Neural cell (in vitro differentiated cells): ENCODE measurements around the gene GALNT8. TPM values are rescaled to one million over a fixed set of nuclear protein-coding genes. Genes with fewer than 3 reads are reported as not detected.

Experiments
- H2AFZ ChIP-seq: fragments of 200-600, 300-800 bp; sonication (generic), shearing (Covaris generic); 2 replicates; pipeline ENCODE4 v1.6.0; 2014; ENCODE audit warnings: low read depth, mild to moderate bottlenecking, antibody characterized with exemption, low read length, moderate library complexity
- H3F3A ChIP-seq: fragments of 200-600 bp; shearing (Covaris generic); 2 replicates; pipeline ENCODE4 v1.6.1; 2016; ENCODE audit warnings: mild to moderate bottlenecking, moderate library complexity, mixed read lengths, antibody characterized with exemption, low read length; ENCODE audit not compliant: insufficient read depth, poor library complexity, severe bottlenecking
- H3K27ac ChIP-seq: fragments of 200-600, 300-800 bp; sonication (generic), shearing (Covaris generic); 2 replicates; pipeline ENCODE4 v1.5.1; 2014; ENCODE audit warnings: mild to moderate bottlenecking, low read length, moderate library complexity
- H3K27me3 ChIP-seq: fragments of 300-800, 200-600 bp; sonication (generic), shearing (Covaris generic); 2 replicates; pipeline ENCODE4 v1.6.0; 2014; ENCODE audit warnings: mild to moderate bottlenecking, low read depth, low read length, moderate library complexity; ENCODE audit not compliant: insufficient read depth
- H3K36me3 ChIP-seq: fragments of 300-800, 200-600 bp; sonication (generic), shearing (Covaris generic); 2 replicates; pipeline ENCODE4 v1.5.1; 2014; ENCODE audit warnings: mild to moderate bottlenecking, antibody characterized with exemption, low read length, moderate library complexity; ENCODE audit not compliant: insufficient read depth
- H3K4me2 ChIP-seq: fragments of 300-800, 200-600 bp; sonication (generic), shearing (Covaris generic); 2 replicates; pipeline ENCODE4 v1.6.0; 2014; ENCODE audit warnings: mild to moderate bottlenecking, low read length
- H3K4me3 ChIP-seq: fragments of 300-800, 200-600 bp; sonication (generic), shearing (Covaris generic); 2 replicates; pipeline ENCODE4 v1.5.1; 2014; ENCODE audit warnings: mild to moderate bottlenecking, low read length, moderate library complexity
- H3K79me2 ChIP-seq: fragments of 200-600 bp; shearing (Covaris generic); replicated peaks from 2 replicates; pipeline ENCODE4 v1.6.0; 2014; ENCODE audit warnings: mild to moderate bottlenecking, low read length, moderate library complexity; ENCODE audit not compliant: insufficient read depth
- H3K9ac ChIP-seq: fragments of 300-800, 200-600 bp; sonication (generic), shearing (Covaris generic); 2 replicates; pipeline ENCODE4 v1.6.1; 2016; ENCODE audit warnings: mild to moderate bottlenecking, low read length, mixed read lengths
- H3K9me2 ChIP-seq: fragments of 200-600 bp; shearing (Covaris generic); 2 replicates; pipeline ENCODE4 v1.6.1; 2016; ENCODE audit warnings: mild to moderate bottlenecking, low read length, mixed read lengths; ENCODE audit not compliant: insufficient read depth
- H3K9me3 ChIP-seq: fragments of 200-600, 300-800 bp; sonication (generic), shearing (Covaris generic); 2 replicates; pipeline ENCODE4 v1.6.1; 2016; ENCODE audit warnings: mild to moderate bottlenecking, mixed run types, low read length, moderate library complexity, mixed read lengths
- H4K20me1 ChIP-seq: fragments of 200-600 bp; shearing (Covaris generic); 2 replicates; pipeline ENCODE4 v1.6.1; 2016; ENCODE audit warnings: mild to moderate bottlenecking, mixed run types; ENCODE audit not compliant: insufficient read depth
- EP300 ChIP-seq: fragments of 450-650 bp; conservative IDR thresholded peaks from 2 replicates; pipeline ENCODE4 v1.6.1; 2014; ENCODE audit warnings: antibody characterized with exemption, mild to moderate bottlenecking, moderate library complexity; ENCODE audit not compliant: poor library complexity, severe bottlenecking
- EZH2 ChIP-seq: fragments of 200-600, 300-800 bp; shearing (Covaris generic), sonication (generic); IDR thresholded peaks from 2 replicates; pipeline ENCODE4 v1.6.1; 2014; ENCODE audit warnings: antibody characterized with exemption, low read length, borderline replicate concordance, mild to moderate bottlenecking; ENCODE audit not compliant: insufficient read depth, poor library complexity, severe bottlenecking
- MXI1 ChIP-seq: fragments of 450-650 bp; conservative IDR thresholded peaks from 2 replicates; pipeline ENCODE4 v1.6.1; 2014; ENCODE audit warnings: antibody characterized with exemption, mild to moderate bottlenecking; ENCODE audit not compliant: poor library complexity, severe bottlenecking
- POLR2AphosphoS5 ChIP-seq: IDR thresholded peaks from 2 replicates; pipeline ENCODE4 v1.6.1; 2012
- RAD21 ChIP-seq: fragments of 450-650 bp; conservative IDR thresholded peaks from 2 replicates; pipeline ENCODE4 v1.6.1; 2014; ENCODE audit warnings: antibody characterized with exemption, mild to moderate bottlenecking, moderate library complexity
- SMC3 ChIP-seq: fragments of 450-650 bp; conservative IDR thresholded peaks from 2 replicates; pipeline ENCODE4 v1.6.1; 2014; ENCODE audit warnings: antibody characterized with exemption, mild to moderate bottlenecking, moderate library complexity; ENCODE audit not compliant: poor library complexity
- TAF1 ChIP-seq: IDR thresholded peaks from 2 replicates; pipeline ENCODE4 v1.6.1; 2012; ENCODE audit warnings: low read depth
- polyA plus RNA-seq: library from polyadenylated mRNA; depleted of rRNA; stranded (reverse); fragments of >200 nt; gene quantifications from 2 replicates; pipeline ENCODE4 v1.2.3, GENCODE V29; 2014
- TF ChIP-seq, protein P1 (sequence below): fragments of 450-650 bp; IDR thresholded peaks from 2 replicates; pipeline ENCODE4 v1.5.1; 2014; ENCODE audit warnings: antibody characterized with exemption, mild to moderate bottlenecking, moderate library complexity; ENCODE audit not compliant: poor library complexity, severe bottlenecking
- TF ChIP-seq, protein P2 (sequence below): IDR thresholded peaks from 2 replicates; pipeline ENCODE4 v1.6.1; 2012; ENCODE audit warnings: borderline replicate concordance

The GALNT8 gene
- polyA plus RNA-seq, 1 donor from 2014 or later: 25.8 TPM

GRCh38 chr12:4809449-4810218 lies 89.4 kb downstream of the GALNT8 start:
- no peak for TF ChIP-seq POLR2AphosphoS5
- peak; percentile 38 for TF ChIP-seq EP300
- TF ChIP-seq, protein P1, sequence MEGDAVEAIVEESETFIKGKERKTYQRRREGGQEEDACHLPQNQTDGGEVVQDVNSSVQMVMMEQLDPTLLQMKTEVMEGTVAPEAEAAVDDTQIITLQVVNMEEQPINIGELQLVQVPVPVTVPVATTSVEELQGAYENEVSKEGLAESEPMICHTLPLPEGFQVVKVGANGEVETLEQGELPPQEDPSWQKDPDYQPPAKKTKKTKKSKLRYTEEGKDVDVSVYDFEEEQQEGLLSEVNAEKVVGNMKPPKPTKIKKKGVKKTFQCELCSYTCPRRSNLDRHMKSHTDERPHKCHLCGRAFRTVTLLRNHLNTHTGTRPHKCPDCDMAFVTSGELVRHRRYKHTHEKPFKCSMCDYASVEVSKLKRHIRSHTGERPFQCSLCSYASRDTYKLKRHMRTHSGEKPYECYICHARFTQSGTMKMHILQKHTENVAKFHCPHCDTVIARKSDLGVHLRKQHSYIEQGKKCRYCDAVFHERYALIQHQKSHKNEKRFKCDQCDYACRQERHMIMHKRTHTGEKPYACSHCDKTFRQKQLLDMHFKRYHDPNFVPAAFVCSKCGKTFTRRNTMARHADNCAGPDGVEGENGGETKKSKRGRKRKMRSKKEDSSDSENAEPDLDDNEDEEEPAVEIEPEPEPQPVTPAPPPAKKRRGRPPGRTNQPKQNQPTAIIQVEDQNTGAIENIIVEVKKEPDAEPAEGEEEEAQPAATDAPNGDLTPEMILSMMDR: peak; percentile 58
- no peak for TF ChIP-seq RAD21
- Histone ChIP-seq H3K36me3 (peaks cover 11% of the 10 kb centered on the region), H3F3A (no peaks in the 10 kb centered on the region), H3K27me3 (no peaks in the 10 kb centered on the region), H3K4me2 (peak overlapping the region; percentile 70), H2AFZ (peak overlapping the region; percentile 45), H3K9me2 (no peaks in the 10 kb centered on the region), H3K9ac (peak overlapping the region; percentile 89), H3K27ac (peak overlapping the region; percentile 72), H3K4me3 (peak overlapping the region; percentile 93), H4K20me1 (no peaks in the 10 kb centered on the region), H3K9me3 (no peaks in the 10 kb centered on the region), H3K79me2 (peaks cover 20% of the 10 kb centered on the region)

DNA sequence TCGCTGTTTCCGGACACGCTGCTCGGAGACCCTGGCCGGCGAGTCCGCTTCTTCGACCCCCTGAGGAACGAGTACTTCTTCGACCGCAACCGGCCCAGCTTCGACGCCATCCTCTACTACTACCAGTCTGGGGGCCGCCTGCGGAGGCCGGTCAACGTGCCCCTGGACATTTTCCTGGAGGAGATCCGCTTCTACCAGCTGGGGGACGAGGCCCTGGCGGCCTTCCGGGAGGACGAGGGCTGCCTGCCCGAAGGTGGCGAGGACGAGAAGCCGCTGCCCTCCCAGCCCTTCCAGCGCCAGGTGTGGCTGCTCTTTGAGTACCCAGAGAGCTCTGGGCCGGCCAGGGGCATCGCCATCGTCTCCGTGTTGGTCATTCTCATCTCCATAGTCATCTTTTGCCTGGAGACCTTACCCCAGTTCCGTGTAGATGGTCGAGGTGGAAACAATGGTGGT lies 90.0 kb downstream of the GALNT8 start:
- Histone ChIP-seq H3K27me3 (no peaks in the 10 kb centered on the region), H2AFZ (no peak overlapping the region)

More for the DNA sequence above, 90.0 kb downstream of the GALNT8 start:
- peaks cover 9% of the 10 kb centered on the region for H3K36me3 ChIP-seq
- H3K9ac ChIP-seq: peak overlapping the region; percentile 89
- H4K20me1 ChIP-seq: no peaks in the 10 kb centered on the region
- H3K4me2 ChIP-seq: peak overlapping the region; percentile 70
- H3F3A ChIP-seq: no peaks in the 10 kb centered on the region
- no peaks in the 10 kb centered on the region for H3K9me2 ChIP-seq
- H3K4me3 ChIP-seq: peak overlapping the region; percentile 93
- no peaks in the 10 kb centered on the region for H3K9me3 ChIP-seq
- TF ChIP-seq MXI1 (no peak), RAD21 (no peak), EZH2 (no peak), SMC3 (no peak), POLR2AphosphoS5 (no peak), TAF1 (no peak), EP300 (no peak)
- TF ChIP-seq, protein P2, sequence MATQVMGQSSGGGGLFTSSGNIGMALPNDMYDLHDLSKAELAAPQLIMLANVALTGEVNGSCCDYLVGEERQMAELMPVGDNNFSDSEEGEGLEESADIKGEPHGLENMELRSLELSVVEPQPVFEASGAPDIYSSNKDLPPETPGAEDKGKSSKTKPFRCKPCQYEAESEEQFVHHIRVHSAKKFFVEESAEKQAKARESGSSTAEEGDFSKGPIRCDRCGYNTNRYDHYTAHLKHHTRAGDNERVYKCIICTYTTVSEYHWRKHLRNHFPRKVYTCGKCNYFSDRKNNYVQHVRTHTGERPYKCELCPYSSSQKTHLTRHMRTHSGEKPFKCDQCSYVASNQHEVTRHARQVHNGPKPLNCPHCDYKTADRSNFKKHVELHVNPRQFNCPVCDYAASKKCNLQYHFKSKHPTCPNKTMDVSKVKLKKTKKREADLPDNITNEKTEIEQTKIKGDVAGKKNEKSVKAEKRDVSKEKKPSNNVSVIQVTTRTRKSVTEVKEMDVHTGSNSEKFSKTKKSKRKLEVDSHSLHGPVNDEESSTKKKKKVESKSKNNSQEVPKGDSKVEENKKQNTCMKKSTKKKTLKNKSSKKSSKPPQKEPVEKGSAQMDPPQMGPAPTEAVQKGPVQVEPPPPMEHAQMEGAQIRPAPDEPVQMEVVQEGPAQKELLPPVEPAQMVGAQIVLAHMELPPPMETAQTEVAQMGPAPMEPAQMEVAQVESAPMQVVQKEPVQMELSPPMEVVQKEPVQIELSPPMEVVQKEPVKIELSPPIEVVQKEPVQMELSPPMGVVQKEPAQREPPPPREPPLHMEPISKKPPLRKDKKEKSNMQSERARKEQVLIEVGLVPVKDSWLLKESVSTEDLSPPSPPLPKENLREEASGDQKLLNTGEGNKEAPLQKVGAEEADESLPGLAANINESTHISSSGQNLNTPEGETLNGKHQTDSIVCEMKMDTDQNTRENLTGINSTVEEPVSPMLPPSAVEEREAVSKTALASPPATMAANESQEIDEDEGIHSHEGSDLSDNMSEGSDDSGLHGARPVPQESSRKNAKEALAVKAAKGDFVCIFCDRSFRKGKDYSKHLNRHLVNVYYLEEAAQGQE: no peak
- TF ChIP-seq, protein P1: no peak
- H3K79me2 ChIP-seq: peaks cover 27% of the 10 kb centered on the region
- H3K27ac ChIP-seq: peak overlapping the region; percentile 72
